ENCODE data around the gene CCDC91. TPM values are rescaled to one million over a fixed set of nuclear protein-coding genes. Genes with fewer than 3 reads are reported as not detected.
A peak's percentile ranks its signal among the peaks of the same experiment; 100 is the strongest.

The CCDC91 gene
- total and polyA plus RNA-seq, 2 of the 4 experiments (the other 2 are of a cell fraction): 8.6 to 14.7 TPM

- H3K9me3 ChIP-seq (ENCODE audit: control insufficient read depth, insufficient read depth, low read length): no peaks in the 10 kb centered on the region
- H2BK5ac ChIP-seq (ENCODE audit: low read depth, low read length, poor library complexity, severe bottlenecking): peak overlapping the region; percentile 26
- in situ Hi-C loops (cut with MboI; ENCODE audit: low sequenced_read_pairs): no loop called here
- H2BK15ac ChIP-seq (ENCODE audit: low read depth, low read length): no peak overlapping the region
- BruUV-seq (replicated peaks): no TSS peak
- ChIA-PET CTCF (no interaction called here), POLR2A (ENCODE audit: unreplicated experiment) (no interaction called here)
- no peak overlapping the region for H3K4ac ChIP-seq (ENCODE audit: low read depth, low read length)
- H4K20me1 ChIP-seq (ENCODE audit: insufficient read depth, low read length): no peaks in the 10 kb centered on the region
- no peak overlapping the region for H3K4me3 ChIP-seq (ENCODE audit: insufficient read depth, low read depth, low read length)
- dilution Hi-C loops (cut with HindIII; ENCODE audit: low sequenced_read_pairs, unreplicated experiment): no loop called here
- no peak overlapping the region for H2BK20ac ChIP-seq (ENCODE audit: low read depth, low read length)
- H3K27ac ChIP-seq (ENCODE audit: insufficient read depth, low read length): no peak overlapping the region
- peak; percentile 61 for TF ChIP-seq CEBPB (IDR thresholded peaks at IDR 0.05; ENCODE audit: low read depth, low read length)
- TF ChIP-seq FOS (IDR thresholded peaks at IDR 0.05; ENCODE audit: low read depth, low read length): 0 out of 2 replicates have a peak, but pooled peaks have one; percentile 16
- TF ChIP-seq, protein P1, sequence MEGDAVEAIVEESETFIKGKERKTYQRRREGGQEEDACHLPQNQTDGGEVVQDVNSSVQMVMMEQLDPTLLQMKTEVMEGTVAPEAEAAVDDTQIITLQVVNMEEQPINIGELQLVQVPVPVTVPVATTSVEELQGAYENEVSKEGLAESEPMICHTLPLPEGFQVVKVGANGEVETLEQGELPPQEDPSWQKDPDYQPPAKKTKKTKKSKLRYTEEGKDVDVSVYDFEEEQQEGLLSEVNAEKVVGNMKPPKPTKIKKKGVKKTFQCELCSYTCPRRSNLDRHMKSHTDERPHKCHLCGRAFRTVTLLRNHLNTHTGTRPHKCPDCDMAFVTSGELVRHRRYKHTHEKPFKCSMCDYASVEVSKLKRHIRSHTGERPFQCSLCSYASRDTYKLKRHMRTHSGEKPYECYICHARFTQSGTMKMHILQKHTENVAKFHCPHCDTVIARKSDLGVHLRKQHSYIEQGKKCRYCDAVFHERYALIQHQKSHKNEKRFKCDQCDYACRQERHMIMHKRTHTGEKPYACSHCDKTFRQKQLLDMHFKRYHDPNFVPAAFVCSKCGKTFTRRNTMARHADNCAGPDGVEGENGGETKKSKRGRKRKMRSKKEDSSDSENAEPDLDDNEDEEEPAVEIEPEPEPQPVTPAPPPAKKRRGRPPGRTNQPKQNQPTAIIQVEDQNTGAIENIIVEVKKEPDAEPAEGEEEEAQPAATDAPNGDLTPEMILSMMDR (conservative IDR thresholded peaks at IDR 0.05; ENCODE audit: low read depth, low read length): no peak
- no peak overlapping the region for H3K56ac ChIP-seq (ENCODE audit: extremely low read depth, insufficient read depth, low read length)
- no peak overlapping the region for H3K18ac ChIP-seq (ENCODE audit: low read depth, low read length)
- H3K9me1 ChIP-seq (ENCODE audit: insufficient read depth, low read length): no peaks in the 10 kb centered on the region
- H2AFZ ChIP-seq (replicated peaks; ENCODE audit: low read length, poor library complexity): no peak overlapping the region
- intact Hi-C loops (cut with micrococcal nuclease): no loop called here
- H3K4me1 ChIP-seq (ENCODE audit: control insufficient read depth, insufficient read depth, low read length): peaks cover 3% of the 10 kb centered on the region; the same call in 1 of the 2 replicates
- no peaks in the 10 kb centered on the region for H3K79me1 ChIP-seq (ENCODE audit: low read depth in 1 of 2, low read length in 2 of 2)
- no peak overlapping the region for H3K4me2 ChIP-seq (ENCODE audit: low read depth, low read length)
- ATAC-seq (ENCODE audit: low read depth) (peak; percentile 66), DNase-seq (peak; percentile 62)
- H3K36me3 ChIP-seq (ENCODE audit: control insufficient read depth, insufficient read depth, low read length): no peaks in the 10 kb centered on the region
- no peak overlapping the region for H4K91ac ChIP-seq (ENCODE audit: insufficient read depth, low read depth, low read length)
- no peak overlapping the region for H4K8ac ChIP-seq (ENCODE audit: low read depth in 2 of 2, low read length in 2 of 2)
- WGBS, 2 experiments (ENCODE audit: extremely low coverage in 2 of 2, insufficient read length in 1 of 2): no CpG with 5 or more reads among the region's 1 CpG
- H3K27me3 ChIP-seq (ENCODE audit: control insufficient read depth, insufficient read depth, low read length): no peaks in the 10 kb centered on the region
- H3K9ac ChIP-seq (ENCODE audit: low read depth, low read length): no peak overlapping the region
- no peak overlapping the region for H4K5ac ChIP-seq (ENCODE audit: low read depth, low read length)
- no peak overlapping the region for H2AK9ac ChIP-seq (replicated peaks; ENCODE audit: low read depth, low read length, poor library complexity)
- H2AK5ac ChIP-seq (ENCODE audit: low read depth, low read length): no peak overlapping the region
- H2BK120ac ChIP-seq (ENCODE audit: low read depth, low read length): no peak overlapping the region
- H3K23ac ChIP-seq (ENCODE audit: low read depth, low read length): no peak overlapping the region
- no peak overlapping the region for H3K14ac ChIP-seq (replicated peaks; ENCODE audit: low read depth, low read length)
Observed at GRCh38 chr12:28500373-28501024, 310.2 kb downstream of the CCDC91 start.

All from IMR-90 (cell line).